HG02885 (cell line): ENCODE data around the gene ABCC1.
"Not testable (repeated sequence)": the region's sequence is repeated elsewhere in the genome, so short reads cannot be mapped to it uniquely, and the experiment has no call there.

Experiments used
- ATAC-seq: cut with Tn5 transposase; IDR thresholded peaks from one replicate; pipeline ENCODE4 v1.9.1; 2021; ENCODE audit warnings: mild to moderate bottlenecking; ENCODE audit not compliant: unreplicated experiment, poor library complexity

ABCC1 gene

DNA sequence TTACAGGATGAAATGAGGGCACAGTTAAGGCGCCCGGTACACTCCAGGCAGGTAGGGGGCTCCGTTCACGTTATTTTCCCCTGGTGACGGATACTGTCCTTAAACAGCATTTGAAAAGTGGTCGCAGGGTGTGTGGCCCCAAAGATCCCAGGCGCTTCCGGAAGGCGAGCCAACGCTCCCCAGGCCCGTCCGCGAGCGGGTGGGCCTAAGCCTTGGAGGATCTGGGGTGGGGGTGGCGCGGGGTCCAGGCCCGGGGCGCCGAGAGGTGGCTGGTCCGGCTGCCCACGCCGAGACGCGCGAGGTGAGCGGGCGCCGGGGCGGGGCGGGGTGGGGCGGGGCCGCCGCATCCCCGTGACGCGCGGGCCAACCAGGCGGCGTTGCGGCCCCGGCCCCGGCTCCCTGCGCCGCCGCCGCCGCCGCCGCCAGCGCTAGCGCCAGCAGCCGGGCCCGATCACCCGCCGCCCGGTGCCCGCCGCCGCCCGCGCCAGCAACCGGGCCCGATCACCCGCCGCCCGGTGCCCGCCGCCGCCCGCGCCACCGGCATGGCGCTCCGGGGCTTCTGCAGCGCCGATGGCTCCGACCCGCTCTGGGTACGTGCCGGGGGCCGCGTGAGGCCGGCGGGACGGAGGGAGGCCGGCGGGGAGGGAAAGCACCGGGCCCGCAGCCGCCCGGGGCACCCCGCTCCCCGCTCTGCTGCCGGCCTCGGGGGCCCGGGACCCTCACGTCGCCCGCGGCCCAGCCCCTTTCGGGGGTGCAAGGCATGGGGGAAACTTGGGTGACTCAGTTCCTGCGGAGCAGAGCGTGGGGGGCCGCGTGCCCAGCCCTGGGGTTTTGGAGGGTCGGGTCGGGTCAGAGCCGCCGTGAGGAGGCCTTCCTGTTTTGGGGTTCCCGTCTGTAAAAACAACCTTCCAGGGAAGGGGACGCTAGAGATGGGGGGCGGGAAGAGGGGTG is at the start of gene ABCC1:
Gene ABCC1, plus strand, starts transcription at position 407 of the 951 bp plus-strand sequence. Its CDS starts 136 bp downstream, at position 543.
- peak; percentile 76 for ATAC-seq

- no peak for ATAC-seq
These were observed 49.1 kb upstream of the ABCC1 start for GRCh38 chr16:15900357-15900756.

GRCh38 chr16:15900901-15901500 is 48.4 kb upstream of the ABCC1 start:
- no peak for ATAC-seq

GRCh38 chr16:15903960-15904359 is 45.5 kb upstream of the ABCC1 start:
- ATAC-seq, result no peak

GRCh38 chr16:15906439-15906838 is 43.0 kb upstream of the ABCC1 start:
- no peak for ATAC-seq

- ATAC-seq, result peak; percentile 100
These were observed 41.4 kb upstream of the ABCC1 start for GRCh38 chr16:15907863-15908478.

GRCh38 chr16:15911198-15911597 is 38.2 kb upstream of the ABCC1 start:
- ATAC-seq, result no peak

DNA sequence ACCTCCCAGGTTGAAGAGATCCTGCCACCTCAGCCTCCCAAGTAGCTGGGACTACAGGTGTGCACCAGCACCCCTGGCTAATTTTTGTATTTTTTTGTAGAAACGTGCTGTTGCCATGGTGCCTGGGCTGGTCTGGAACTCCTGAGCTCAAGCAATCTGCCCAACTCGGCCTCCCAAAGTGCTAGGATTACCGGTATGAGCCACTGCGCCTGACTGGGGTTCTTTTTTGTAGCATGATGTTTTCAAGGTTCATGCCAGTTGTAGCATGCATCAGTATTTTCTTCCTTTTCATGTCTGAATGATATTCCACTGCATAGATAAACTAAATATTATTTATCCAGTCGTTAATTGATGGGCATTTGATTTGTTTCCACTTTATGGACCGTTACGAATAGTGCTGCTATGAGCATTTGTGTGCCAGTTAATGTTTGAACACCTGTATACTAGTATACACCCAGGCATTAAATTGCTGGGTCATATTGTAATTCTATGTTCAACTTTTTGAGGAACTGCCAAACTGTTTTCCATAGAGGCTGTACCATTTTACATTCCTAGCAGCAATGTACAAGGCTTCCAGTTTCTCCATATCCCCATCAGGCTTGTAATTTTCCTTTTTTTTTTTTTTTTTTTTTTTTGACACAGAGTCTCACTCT is 36.2 kb upstream of the ABCC1 start:
- no peak for ATAC-seq

GRCh38 chr16:15915555-15916081 is 33.8 kb upstream of the ABCC1 start:
- ATAC-seq, result no peak

DNA sequence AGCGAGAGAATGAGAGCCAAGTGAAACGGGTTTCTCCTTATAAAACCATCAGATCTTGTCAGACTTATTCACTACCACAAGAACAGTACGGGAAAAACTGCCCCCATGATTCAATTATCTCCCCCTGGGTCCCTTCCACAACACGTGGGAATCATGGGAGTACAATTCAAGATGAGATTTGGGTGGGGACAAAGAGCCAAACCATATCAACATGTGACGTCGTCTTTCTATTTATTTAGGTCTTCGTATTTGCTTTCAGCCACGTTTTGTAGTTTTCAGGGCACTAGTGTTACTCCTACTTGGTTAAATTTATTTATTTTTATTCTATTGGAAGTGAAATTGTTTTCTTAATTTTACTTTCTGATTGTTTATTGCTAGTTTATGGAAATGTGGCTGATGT is 33.1 kb upstream of the ABCC1 start:
- ATAC-seq, result no peak

DNA sequence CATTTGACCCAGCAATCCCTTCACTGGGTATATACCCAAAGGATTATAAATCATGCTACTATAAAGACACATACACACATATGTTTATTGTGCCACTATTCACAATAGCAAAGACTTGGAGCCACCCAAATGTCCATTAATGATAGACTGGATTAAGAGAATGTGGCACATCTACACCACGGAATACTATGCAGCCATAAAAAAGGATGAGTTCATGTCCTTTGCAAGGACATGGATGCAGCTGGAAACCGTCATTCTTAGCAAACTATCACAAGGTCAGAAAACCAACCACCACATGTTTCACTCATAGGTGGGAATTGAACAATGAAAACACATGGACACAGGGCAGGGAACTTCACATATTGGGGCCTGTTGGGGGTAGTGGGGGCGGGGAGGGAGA is 31.1 kb upstream of the ABCC1 start:
- ATAC-seq, result not testable (repeated sequence)

DNA sequence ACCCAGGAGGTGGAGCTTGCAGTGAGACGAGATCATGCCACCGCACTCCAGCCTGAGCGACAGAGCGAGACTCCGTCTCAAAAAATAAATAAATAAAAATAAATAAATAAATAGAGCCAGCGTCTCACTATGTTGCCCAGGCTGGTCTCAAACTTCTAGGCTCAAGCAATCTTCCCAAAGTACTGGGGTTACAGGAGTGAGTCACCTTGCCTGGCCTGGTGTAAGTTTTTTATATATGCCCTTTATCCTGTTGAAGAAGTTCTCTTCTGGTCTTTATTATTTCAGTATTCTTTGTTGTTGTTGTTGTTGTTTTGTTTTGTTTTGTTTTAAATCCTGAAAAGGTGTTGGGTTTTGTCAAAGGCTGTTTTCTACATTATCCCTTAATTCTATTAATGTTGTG is 30.1 kb upstream of the ABCC1 start:
- ATAC-seq, result no peak

GRCh38 chr16:15924996-15925395 is 24.4 kb upstream of the ABCC1 start:
- ATAC-seq, result no peak

DNA sequence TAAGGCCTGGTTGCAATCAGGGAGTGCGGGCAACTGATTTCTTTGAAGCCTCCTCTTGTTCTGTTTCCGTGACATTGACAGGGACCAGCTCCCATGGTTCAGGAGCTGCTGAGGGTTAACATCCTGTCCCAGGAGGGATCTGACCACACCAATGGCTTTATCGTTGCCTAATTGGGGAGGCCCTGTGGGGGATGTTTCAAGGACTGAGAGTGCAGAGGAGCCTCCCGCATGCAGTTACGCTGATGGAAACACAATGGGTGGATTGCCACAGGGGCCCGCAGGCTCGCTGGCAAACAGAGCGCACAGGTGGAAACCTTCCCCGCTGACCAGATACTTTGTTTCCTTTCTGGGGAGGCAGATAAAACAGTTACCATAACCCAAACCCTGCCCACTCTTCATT is 23.8 kb upstream of the ABCC1 start:
- ATAC-seq, result no peak

DNA sequence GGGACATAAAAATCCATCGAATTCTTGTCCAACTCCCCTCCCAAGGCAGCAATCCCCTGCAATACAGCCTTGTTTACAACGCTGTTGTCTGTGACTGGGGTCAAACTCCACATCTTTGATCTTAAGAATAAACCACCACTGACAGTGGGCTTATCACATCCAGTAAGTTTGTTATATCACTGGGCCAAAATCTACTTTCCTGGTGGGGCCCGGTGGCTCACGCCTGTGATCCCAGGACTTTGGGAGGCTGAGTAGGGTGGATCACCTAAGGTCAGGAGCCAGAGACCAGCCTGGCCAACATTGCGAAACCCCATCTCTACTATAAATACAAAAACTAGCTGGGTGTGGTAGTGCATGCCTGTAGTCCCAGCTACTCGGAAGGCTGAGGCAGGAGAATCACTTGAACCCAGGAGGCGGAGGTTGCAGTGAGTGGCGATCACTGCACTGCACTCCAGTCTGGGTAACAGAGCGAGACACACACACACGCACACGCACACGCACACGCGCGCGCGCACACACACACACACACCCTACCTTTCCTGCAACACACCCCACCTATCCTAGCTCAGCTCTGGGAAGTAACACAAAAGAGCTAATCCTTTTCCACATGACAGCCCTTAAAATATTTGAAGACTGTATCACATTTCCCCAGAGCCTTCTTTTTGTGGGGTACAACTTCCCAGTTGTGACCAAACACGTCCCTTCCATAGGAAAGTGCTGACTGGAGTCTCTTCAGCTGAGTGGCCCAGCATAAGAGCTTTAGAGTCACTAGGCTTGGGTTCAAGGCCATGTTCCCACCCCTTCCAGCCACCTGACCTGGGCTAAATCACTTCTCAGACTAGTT is 20.9 kb upstream of the ABCC1 start:
- no peak for ATAC-seq

DNA sequence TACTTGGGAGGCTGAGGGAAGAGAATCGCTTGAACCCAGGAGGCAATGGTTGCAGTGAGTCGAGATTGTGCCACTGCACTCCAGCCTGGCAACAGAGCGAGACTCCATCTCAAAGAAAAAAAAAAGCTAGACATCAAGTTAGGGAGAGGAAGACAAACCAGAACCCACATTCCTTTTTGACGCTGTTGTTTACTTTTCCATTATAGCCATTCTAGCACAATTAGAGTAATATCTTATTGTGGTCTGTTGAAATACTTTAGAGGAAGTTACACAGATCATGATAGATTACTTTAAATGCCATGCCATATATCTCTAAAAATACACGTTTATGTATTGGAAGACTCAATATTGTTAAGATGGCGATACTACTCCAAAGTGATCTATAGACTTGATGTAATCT is 16.5 kb upstream of the ABCC1 start:
- no peak for ATAC-seq

- ATAC-seq, result no peak
These were observed 15.6 kb upstream of the ABCC1 start for GRCh38 chr16:15933781-15934180.

DNA sequence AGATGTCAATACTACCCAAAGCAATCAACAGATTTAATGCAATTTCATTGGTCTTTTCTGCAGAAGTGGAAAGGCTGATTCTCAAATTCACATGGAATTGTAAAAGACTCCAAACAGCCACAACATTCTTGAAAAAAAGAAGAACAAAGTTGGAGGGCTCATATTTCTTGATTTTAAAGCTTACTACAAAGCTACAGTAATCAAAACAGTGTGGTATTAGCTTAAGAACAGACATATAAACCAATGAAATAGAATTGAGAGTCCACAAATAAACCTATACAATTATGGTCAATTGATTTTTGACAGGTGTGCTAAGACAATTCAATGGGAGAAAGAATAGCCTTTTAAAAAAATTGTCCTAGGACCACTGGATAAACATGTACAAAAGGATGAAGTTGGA is 14.4 kb upstream of the ABCC1 start:
- ATAC-seq, result no peak

GRCh38 chr16:15936809-15937208 is 12.6 kb upstream of the ABCC1 start:
- ATAC-seq, result not testable (repeated sequence)
